Naive thymus-derived CD4-positive, alpha-beta T cell (primary cell): ENCODE data around the gene NOS3. TPM values are rescaled to one million over a fixed set of nuclear protein-coding genes. Genes with fewer than 3 reads are reported as not detected.

Source experiments
- ATAC-seq: fragments of 150-1000 bp; cut with Tn5 transposase; 2 replicates; pipeline ENCODE4 v1.10.0; 2021; ENCODE audit warnings: mild to moderate bottlenecking, moderate library complexity
- CTCF ChIA-PET: fragments of 350-600 bp; sonication (Branson Sonifier 250); formaldehyde crosslinking; loops from one replicate; lab custom pipeline; 2021; ENCODE audit warnings: antibody characterized with exemption; lab: Charles Lee
- POLR2A ChIA-PET: fragments of 350-600 bp; sonication (Branson Sonifier 250); formaldehyde crosslinking; loops from one replicate; lab custom pipeline; 2021; ENCODE audit warnings: antibody characterized with exemption, inconsistent platforms; lab: Charles Lee
- DNase-seq, 9 donors: peaks; one replicate each; pipeline versions ENCODE4 v3.0.0 to v3.0.0-alpha.2; 2020 to 2022; ENCODE audit warnings: mixed read lengths in 1 of 9
- H3K27ac ChIP-seq: one replicate; pipeline ENCODE4 v1.7.0; 2013; ENCODE audit warnings: mild to moderate bottlenecking, low read depth, low read length, moderate library complexity
- H3K27me3 ChIP-seq, 2 donors: one replicate each; pipeline ENCODE4 v1.7.0; 2013; ENCODE audit warnings: low read length in 2 of 2, mild to moderate bottlenecking in 2 of 2, moderate library complexity in 2 of 2; ENCODE audit not compliant: control insufficient read depth in 2 of 2, insufficient read depth in 2 of 2
- H3K36me3 ChIP-seq, 3 experiments: 1 replicate in 2 of 3; 2 replicates in 1 of 3; pipeline ENCODE4 v1.7.0; 2013; ENCODE audit warnings: low read length in 3 of 3, mild to moderate bottlenecking in 3 of 3, moderate library complexity in 1 of 3; ENCODE audit not compliant: insufficient read depth in 3 of 3, control insufficient read depth in 2 of 3
- H3K4me1 ChIP-seq, 2 donors: one replicate each; pipeline ENCODE4 v1.7.0; 2013; ENCODE audit warnings: low read length in 2 of 2, mild to moderate bottlenecking in 2 of 2, moderate library complexity in 1 of 2; ENCODE audit not compliant: control insufficient read depth in 2 of 2, insufficient read depth in 2 of 2
- H3K4me3 ChIP-seq: 2 replicates; pipeline ENCODE4 v1.7.0; 2013; ENCODE audit warnings: mild to moderate bottlenecking, low read length
- H3K9me3 ChIP-seq, 3 experiments: 1 replicate in 2 of 3; 2 replicates in 1 of 3; pipeline ENCODE4 v1.7.0; 2013; ENCODE audit warnings: low read length in 3 of 3; ENCODE audit not compliant: control insufficient read depth in 2 of 3
- H3K27ac Mint-ChIP-seq, 9 donors: one replicate each; pipeline ENCODE4 v1.8.0; 2020 to 2022; ENCODE audit warnings: mixed read lengths in 9 of 9, mild to moderate bottlenecking in 8 of 9, moderate library complexity in 5 of 9, inconsistent platforms in 2 of 9
- H3K27me3 Mint-ChIP-seq, 5 donors: one replicate each; pipeline ENCODE4 v1.8.0; 2021 to 2022; ENCODE audit warnings: mixed read lengths in 5 of 5, mild to moderate bottlenecking in 1 of 5
- H3K36me3 Mint-ChIP-seq, 5 donors: one replicate each; pipeline ENCODE4 v1.8.0; 2020 to 2022; ENCODE audit warnings: mixed read lengths in 5 of 5, mild to moderate bottlenecking in 3 of 5, inconsistent platforms in 1 of 5
- H3K4me1 Mint-ChIP-seq, 7 donors: one replicate each; pipeline ENCODE4 v1.8.0; 2020 to 2022; ENCODE audit warnings: mixed read lengths in 7 of 7, mild to moderate bottlenecking in 3 of 7, inconsistent platforms in 1 of 7
- H3K4me3 Mint-ChIP-seq, 10 donors: one replicate each; pipeline ENCODE4 v1.8.0; 2020 to 2022; ENCODE audit warnings: mild to moderate bottlenecking in 10 of 10, mixed read lengths in 10 of 10, moderate library complexity in 6 of 10, inconsistent platforms in 2 of 10
- H3K9me3 Mint-ChIP-seq, 11 donors: one replicate each; pipeline ENCODE4 v1.8.0; 2020 to 2022; ENCODE audit warnings: mixed read lengths in 11 of 11, mild to moderate bottlenecking in 4 of 11, inconsistent platforms in 1 of 11, moderate library complexity in 1 of 11
- intact Hi-C, 2 donors: fragments of 100-400 bp; cut with micrococcal nuclease; formaldehyde crosslinking; loops; one replicate each; pipeline ENCODE4 v1.15.1; 2023
- polyA plus RNA-seq, 2 donors: library from polyadenylated mRNA; unstranded; fragments of 300-500 nt; fragmentation: Illumina TruSeq; gene quantifications; one replicate each; pipeline ENCODE4 v1.2.3, GENCODE V29; 2021
- total RNA-seq, 6 experiments: library from RNA in 5 of 6; stranded (reverse) in 5 of 6; gene quantifications; 1 replicate in 5 of 6; 2 replicates in 1 of 6; pipeline ENCODE4 v1.2.3 and lab custom pipeline; 2021 to 2026

NOS3 gene
- total and polyA plus RNA-seq, 7 experiments from 2014 or later, result 2.8 to 19.1 (median 7.9) TPM

- H3K36me3 Mint-ChIP-seq, result peaks cover 0 to 17% (median 0%) of the 10 kb centered on the region in 5 donors
- ATAC-seq, result no peak
- no peak overlapping the region for H3K27ac Mint-ChIP-seq
- no peak overlapping the region for H3K27ac ChIP-seq
- H3K36me3 ChIP-seq, result peaks cover 0 to 69% (median 12%) of the 10 kb centered on the region in 3 experiments
- no peaks in the 10 kb centered on the region for H3K4me1 ChIP-seq
- intact Hi-C loops, result no loop called here
- no peaks in the 10 kb centered on the region for H3K27me3 Mint-ChIP-seq
- no peaks in the 10 kb centered on the region for H3K27me3 ChIP-seq
- peaks cover 0 to 16% (median 8%) of the 10 kb centered on the region in 7 donors for H3K4me1 Mint-ChIP-seq
- ChIA-PET CTCF (no interaction called here), POLR2A (no interaction called here)
- no peak for DNase-seq
- no peak overlapping the region for H3K4me3 ChIP-seq
- H3K9me3 Mint-ChIP-seq, result no peaks in the 10 kb centered on the region
- H3K9me3 ChIP-seq, result no peaks in the 10 kb centered on the region
- no peak overlapping the region for H3K4me3 Mint-ChIP-seq
Measured at GRCh38 chr7:151035026-151035717, 44.4 kb downstream of the NOS3 start.

GRCh38 chr7:151035902-151036301, 45.1 kb downstream of the NOS3 start:
- intact Hi-C loops, result no loop called here
- DNase-seq (no peak), ATAC-seq (no peak)
- H3K27me3 ChIP-seq, result no peaks in the 10 kb centered on the region
- no peaks in the 10 kb centered on the region for H3K9me3 ChIP-seq
- ChIA-PET CTCF (interaction anchor here (0.6 kb wide), 1 partner anchor 52 kb away, joined by 3 read pairs; no protein-coding TSS in a partner anchor), POLR2A (no interaction called here)
- H3K4me1 Mint-ChIP-seq, result peaks cover 0 to 16% (median 8%) of the 10 kb centered on the region in 7 donors
- no peaks in the 10 kb centered on the region for H3K27me3 Mint-ChIP-seq
- no peaks in the 10 kb centered on the region for H3K4me1 ChIP-seq
- H3K9me3 Mint-ChIP-seq, result no peaks in the 10 kb centered on the region
- H3K4me3 ChIP-seq, result no peak overlapping the region
- H3K27ac ChIP-seq, result no peak overlapping the region
- H3K36me3 Mint-ChIP-seq, result peaks cover 0 to 17% (median 0%) of the 10 kb centered on the region in 5 donors
- H3K4me3 Mint-ChIP-seq, result no peak overlapping the region
- no peak overlapping the region for H3K27ac Mint-ChIP-seq
- H3K36me3 ChIP-seq, result peaks cover 0 to 73% (median 12%) of the 10 kb centered on the region in 3 experiments

- H3K27me3 ChIP-seq, result no peaks in the 10 kb centered on the region
- H3K36me3 Mint-ChIP-seq, result peaks cover 0 to 12% (median 0%) of the 10 kb centered on the region in 5 donors
- no peaks in the 10 kb centered on the region for H3K9me3 Mint-ChIP-seq
- H3K27me3 Mint-ChIP-seq, result no peaks in the 10 kb centered on the region
- H3K9me3 ChIP-seq, result no peaks in the 10 kb centered on the region
- H3K27ac Mint-ChIP-seq, result peak overlapping the region in 3 of 9 donors; percentile 10 to 54 (median 46)
- H3K36me3 ChIP-seq, result peaks cover 0 to 73% (median 14%) of the 10 kb centered on the region in 3 experiments
- no peak overlapping the region for H3K4me3 Mint-ChIP-seq
- H3K27ac ChIP-seq, result no peak overlapping the region
- H3K4me3 ChIP-seq, result no peak overlapping the region
- ATAC-seq (peak; percentile 81), DNase-seq (peak in 1 of 9 donors; percentile 79)
- POLR2A ChIA-PET, result no interaction called here
- H3K4me1 Mint-ChIP-seq, result peaks cover 0 to 11% (median 0%) of the 10 kb centered on the region in 7 donors
- CTCF ChIA-PET, result interaction anchor here (1.5 kb wide), 1 partner anchor 21 kb away, joined by 3 read pairs; no protein-coding TSS in a partner anchor
- H3K4me1 ChIP-seq, result no peaks in the 10 kb centered on the region
- intact Hi-C loops, result no loop called here
Measured at GRCh38 chr7:151038951-151039849, 48.4 kb downstream of the NOS3 start.

- H3K9me3 ChIP-seq, result no peaks in the 10 kb centered on the region
- peaks cover 0 to 73% (median 9%) of the 10 kb centered on the region in 3 experiments for H3K36me3 ChIP-seq
- POLR2A ChIA-PET, result interaction anchor here (0.7 kb wide), 1 partner anchor 116 kb away, joined by 3 read pairs; no protein-coding TSS in a partner anchor
- CTCF ChIA-PET, result interaction anchor here (1.5 kb wide), 1 partner anchor 22 kb away, joined by 3 read pairs; no protein-coding TSS in a partner anchor
- no peak overlapping the region for H3K27ac Mint-ChIP-seq
- H3K27me3 Mint-ChIP-seq, result no peaks in the 10 kb centered on the region
- ATAC-seq, result no peak
- H3K27me3 ChIP-seq, result no peaks in the 10 kb centered on the region
- peaks cover 0 to 12% (median 0%) of the 10 kb centered on the region in 5 donors for H3K36me3 Mint-ChIP-seq
- intact Hi-C loops, result no loop called here
- H3K4me1 Mint-ChIP-seq, result peaks cover 0 to 11% (median 0%) of the 10 kb centered on the region in 7 donors
- H3K4me1 ChIP-seq, result no peaks in the 10 kb centered on the region
- H3K4me3 ChIP-seq, result no peak overlapping the region
- no peak overlapping the region for H3K27ac ChIP-seq
- H3K4me3 Mint-ChIP-seq, result no peak overlapping the region
- no peaks in the 10 kb centered on the region for H3K9me3 Mint-ChIP-seq
- DNase-seq, result no peak
Measured at GRCh38 chr7:151039850-151040548, 49.2 kb downstream of the NOS3 start.

- no peak overlapping the region for H3K4me3 ChIP-seq
- Mint-ChIP-seq H3K4me1 (peaks cover 0 to 11% (median 0%) of the 10 kb centered on the region in 7 donors), H3K4me3 (no peak overlapping the region), H3K27me3 (no peaks in the 10 kb centered on the region), H3K27ac (no peak overlapping the region), H3K9me3 (no peaks in the 10 kb centered on the region), H3K36me3 (peaks cover 0 to 12% (median 0%) of the 10 kb centered on the region in 5 donors)
- POLR2A ChIA-PET, result interaction anchor here (0.7 kb wide), 1 partner anchor 117 kb away, joined by 3 read pairs; no protein-coding TSS in a partner anchor
- CTCF ChIA-PET, result interaction anchor here (0.7 to 1.5 kb wide), 2 partner anchors 22 to 62 kb away, joined by 3 to 4 read pairs; no protein-coding TSS in a partner anchor
- no peaks in the 10 kb centered on the region for H3K4me1 ChIP-seq
- no peak for DNase-seq
- no peaks in the 10 kb centered on the region for H3K9me3 ChIP-seq
- intact Hi-C loops, result no loop called here
- ATAC-seq, result no peak
- peaks cover 0 to 73% (median 3%) of the 10 kb centered on the region in 3 experiments for H3K36me3 ChIP-seq
- H3K27ac ChIP-seq, result no peak overlapping the region
- H3K27me3 ChIP-seq, result no peaks in the 10 kb centered on the region
Measured at GRCh38 chr7:151040616-151041375, 50.0 kb downstream of the NOS3 start.
